ENCODE data around the gene PCED1B. TPM values are rescaled to one million over a fixed set of nuclear protein-coding genes. Genes with fewer than 3 reads are reported as not detected.
"Not testable (repeated sequence)": the region's sequence is repeated elsewhere in the genome, so short reads cannot be mapped to it uniquely, and the experiment has no call there.

Gene PCED1B
- total RNA-seq, 1 experiment from 2014 or later: 2.5 TPM

DNA sequence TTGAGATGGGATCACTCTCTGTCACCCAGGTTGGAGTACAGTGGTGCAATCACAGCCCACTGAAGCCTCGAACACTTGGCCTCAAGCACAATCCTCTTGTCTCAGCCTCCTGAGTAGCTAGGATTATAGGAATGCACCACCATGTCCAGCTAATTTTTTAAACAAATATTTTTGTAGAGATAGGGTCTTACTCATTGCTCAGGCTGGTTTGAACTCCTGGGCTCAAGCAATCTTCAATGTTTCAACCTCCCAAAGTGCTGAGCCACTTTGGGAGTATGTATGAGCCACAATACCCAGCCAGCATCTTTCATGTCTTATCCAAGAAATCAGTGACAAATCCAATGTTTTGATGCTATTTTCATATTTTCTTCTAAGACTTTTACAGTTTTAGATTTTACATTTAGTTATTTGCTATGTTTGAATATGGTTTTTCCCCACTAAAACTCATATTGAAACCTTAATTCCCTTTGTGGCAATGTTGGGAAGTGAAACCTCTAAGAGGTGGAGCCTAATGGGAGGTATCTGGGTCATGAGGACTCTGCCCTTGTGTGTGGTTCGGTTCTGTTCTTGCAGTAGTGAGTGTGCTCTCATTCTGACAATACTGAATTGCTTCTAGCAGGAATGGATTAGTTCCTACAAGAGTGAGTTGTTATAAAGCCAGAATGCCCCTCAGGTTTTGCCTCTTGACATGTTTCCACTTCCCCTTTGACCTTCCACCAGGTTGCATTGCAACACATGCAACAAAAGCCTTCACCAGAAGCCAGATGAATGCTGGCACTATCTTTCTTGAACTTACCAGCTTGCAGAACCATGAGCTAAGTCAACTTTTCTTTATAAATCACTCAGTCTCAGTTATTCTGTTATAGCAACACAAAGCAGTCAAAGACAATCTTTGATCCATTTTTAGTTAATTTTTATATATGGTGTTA, 81.2 kb downstream of the PCED1B start:
- no peak for DNase-seq (ENCODE audit: extremely low read depth, low read depth)

DNA sequence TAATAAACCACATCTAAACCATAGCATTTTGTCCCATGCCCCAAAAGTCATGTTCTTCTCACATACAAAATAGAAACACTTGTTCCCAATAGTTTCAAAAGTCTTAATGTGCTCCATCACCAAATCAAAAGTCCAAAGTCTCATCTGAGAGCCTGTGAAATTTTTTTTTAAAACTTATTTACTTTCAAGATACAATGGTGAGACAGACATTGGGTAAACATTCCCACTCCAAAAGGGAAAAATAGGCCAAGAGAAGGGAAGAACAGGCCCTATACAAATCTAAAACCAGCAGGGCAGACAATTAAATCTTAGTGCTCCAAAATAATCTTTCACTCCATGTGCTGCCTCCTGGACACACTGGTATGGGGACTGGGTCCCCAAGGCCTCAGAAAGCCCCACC, 84.7 kb downstream of the PCED1B start:
- no peak for DNase-seq (ENCODE audit: extremely low read depth, low read depth)

DNA sequence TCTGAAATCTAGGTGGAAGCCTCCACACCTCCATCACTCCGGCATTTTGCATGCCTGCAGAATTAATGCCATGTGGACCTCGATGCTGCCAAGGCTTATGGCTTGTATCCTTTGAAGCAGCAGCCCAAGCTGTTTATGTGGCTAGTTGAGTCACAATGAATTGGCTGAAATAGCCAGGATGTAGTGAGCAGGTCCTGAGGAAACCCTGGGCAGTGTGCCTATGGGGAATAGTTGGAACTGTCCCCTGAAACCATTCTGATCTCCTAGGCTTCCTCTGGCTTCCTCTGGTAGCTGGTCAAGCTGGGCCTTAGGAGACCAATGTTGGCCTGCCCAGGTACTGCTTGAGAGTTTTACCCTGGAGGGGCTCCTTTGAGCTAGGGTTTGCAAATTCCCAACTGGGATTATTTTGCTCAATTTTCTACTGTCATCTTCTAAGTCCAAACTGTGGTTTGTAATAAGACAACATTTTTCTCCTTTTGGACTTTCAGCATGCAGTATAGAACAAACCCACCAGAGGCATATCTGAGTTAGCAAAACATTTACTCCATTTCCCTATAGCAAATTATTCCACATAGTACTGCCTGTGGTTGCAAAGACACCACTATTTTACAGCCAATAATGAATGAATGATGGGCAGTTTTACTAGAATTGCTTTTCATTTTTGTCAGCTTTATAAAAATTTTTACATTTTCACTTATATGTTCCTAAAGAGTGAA, 85.5 kb downstream of the PCED1B start:
- DNase-seq (ENCODE audit: extremely low read depth, low read depth): no peak

DNA sequence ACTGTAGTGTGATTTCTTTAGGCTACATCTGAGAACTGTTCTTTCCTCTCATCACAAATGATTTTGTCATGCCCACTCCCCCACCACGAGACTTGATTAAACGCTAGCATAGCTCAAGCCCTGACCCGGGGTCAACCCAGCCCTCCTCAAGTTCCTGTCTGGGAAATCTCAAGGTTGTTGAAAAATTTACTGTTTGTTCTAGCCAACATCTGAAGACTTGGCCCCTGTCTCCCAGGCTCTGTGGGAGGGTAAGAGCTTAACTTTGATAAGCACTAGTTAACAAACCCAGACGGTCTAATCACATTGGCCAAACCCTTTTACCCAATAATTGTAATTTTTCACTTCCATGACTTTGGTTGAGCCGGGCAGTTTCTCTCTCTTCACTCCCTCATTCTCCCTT, 86.5 kb downstream of the PCED1B start:
- DNase-seq (ENCODE audit: extremely low read depth, low read depth): no peak

DNA sequence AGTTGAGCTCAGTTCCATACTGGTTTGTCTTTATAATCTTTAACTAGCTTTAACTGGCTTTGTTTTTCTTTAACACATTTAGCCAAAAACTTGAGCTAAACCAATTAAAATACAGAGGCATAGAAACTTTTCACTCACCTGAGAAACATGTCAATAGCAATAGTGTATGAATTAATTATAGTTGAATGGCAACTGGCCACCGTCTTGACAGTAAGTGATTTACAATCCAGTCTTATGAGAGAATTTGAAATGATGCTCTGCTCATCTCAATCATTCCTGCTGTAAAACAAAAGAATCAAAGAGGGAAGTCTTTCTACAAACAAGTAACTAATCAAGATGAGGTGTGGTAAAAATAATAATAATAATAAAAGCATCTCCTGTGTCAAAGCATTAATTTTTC, 86.9 kb downstream of the PCED1B start:
- no peak for DNase-seq (ENCODE audit: extremely low read depth, low read depth)

DNA sequence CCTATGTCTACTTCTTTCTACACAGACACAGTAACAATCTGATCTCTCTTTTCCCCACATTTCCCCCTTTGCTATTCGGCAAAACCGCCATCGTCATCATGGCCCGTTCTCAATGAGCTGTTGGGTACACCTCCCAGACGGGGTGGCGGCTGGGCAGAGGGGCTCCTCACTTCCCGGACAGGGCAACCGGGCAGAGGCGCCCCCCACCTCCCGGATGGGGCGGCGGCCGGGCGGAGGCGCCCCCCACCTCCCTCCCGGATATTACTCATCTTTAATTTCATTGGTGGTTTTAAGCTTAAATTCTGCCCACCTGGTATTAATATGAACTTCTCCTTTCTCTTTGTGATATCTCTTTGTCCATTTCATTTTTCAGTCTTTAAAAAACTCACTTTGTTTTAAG, 90.9 kb downstream of the PCED1B start:
- DNase-seq (ENCODE audit: extremely low read depth, low read depth): not testable (repeated sequence)

DNA sequence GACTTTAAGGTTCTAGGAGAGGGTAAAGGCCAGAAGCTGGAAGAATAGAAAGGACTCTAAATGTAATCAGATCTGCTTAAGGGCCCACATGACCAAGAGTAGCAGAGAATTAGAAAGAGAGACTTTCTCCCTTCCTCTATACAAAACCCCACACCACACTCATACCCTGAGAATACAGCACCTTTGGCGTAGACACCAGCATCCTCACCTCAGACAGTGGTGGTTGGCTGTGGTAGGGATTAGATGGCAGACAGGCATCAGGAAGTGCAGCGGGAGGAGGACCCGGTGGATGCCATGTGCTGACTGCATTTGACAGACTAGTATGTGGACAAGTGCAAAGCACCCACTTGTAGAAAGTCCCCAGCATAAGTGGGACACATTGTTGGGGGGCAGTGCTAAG, 98.6 kb downstream of the PCED1B start:
- no peak for DNase-seq (ENCODE audit: extremely low read depth, low read depth)

DNA sequence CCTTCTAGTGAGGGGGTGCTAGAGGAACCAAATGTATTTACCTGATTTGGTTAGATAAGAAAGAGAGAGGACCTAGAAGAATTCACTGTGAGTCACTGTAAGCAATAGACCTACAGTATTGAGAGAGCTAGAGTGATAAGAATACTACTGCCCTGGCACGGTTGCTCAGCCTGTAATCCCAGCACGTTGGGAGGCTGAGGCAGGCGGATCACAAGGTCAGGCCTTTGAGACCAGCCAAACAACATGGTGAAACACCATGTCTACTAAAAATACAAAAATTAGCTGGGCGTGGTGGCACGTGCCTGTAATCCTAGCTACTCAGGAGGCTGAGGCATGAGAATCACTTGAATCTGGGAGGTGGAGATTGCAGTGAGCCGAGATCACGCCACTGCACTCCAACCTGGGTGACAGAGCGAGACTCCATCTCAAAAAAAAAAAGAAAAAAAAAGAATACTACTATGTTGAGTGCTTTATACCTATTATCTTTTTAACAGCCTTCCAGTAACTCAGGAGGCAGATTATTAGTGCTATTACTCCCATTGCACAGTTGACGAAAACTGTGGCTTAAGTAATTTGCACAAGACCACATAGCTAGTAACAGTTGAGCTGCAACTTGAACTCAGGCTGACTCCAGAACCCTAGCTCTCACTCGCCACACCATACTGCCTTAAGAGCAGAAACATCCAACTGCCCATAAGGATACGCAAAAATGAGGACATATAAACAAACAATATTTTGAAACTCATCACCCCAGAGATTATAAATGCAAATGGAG, 102.9 kb downstream of the PCED1B start:
- DNase-seq (ENCODE audit: extremely low read depth, low read depth): not testable (repeated sequence)

DNA sequence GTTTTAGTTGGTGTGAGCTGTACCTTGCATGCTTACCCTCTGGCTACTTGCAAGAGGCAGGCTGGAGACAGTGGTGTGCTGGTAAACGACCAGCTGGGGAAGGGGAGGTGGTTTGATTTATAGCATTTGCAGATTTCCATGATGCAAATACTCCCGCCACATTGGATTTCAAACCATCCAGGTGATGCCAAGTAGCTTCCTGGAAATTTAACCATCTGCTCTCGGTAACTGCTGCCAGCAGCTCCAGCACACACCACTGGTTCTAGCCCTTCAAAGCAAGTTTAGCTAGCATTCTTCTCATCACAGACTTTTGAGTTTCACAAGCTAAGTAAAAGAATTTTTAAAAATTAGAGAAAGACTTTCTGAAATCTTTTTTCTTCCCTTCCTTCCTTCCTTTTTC, 104.8 kb downstream of the PCED1B start:
- no peak for DNase-seq (ENCODE audit: extremely low read depth, low read depth)

DNA sequence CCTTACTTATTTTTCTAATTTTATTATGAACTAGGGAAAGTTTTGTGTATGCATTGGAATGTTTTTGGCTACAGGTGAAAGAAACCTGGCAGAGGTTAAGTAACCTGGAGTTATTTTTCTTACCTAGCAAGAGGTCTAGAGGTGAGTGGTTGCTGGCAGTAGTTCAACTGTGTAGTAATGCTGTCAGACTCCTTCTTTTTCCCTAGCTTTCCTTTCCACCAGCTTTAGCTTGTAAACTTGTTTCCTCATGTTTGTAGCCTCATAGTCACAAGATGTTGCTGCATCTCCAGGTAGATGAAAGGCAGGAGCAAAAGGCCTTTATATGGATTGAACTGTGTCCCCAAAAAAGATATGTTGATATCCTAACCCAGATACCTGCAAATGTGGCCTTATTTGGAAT, 105.4 kb downstream of the PCED1B start:
- no peak for DNase-seq (ENCODE audit: extremely low read depth, low read depth)

DNA sequence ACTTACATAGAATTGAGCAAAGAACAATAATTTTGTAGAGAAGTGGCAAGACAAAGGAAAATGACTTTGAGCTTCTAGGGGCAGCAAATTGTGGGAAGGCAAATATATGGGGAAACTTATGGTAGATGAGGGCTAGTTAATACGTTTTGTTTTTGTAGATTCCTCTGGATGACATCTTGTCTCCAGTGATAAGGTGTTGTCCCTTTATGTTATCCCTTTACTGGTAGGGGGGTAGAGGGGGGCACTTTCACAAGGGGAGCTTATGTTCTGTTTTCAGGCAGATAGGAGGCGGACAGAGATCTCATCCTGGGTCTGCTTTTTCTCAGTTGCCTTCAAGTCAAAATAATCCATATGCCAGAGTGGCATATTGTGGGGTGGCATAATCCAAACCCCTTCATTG, 106.8 kb downstream of the PCED1B start:
- no peak for DNase-seq (ENCODE audit: extremely low read depth, low read depth)

DNA sequence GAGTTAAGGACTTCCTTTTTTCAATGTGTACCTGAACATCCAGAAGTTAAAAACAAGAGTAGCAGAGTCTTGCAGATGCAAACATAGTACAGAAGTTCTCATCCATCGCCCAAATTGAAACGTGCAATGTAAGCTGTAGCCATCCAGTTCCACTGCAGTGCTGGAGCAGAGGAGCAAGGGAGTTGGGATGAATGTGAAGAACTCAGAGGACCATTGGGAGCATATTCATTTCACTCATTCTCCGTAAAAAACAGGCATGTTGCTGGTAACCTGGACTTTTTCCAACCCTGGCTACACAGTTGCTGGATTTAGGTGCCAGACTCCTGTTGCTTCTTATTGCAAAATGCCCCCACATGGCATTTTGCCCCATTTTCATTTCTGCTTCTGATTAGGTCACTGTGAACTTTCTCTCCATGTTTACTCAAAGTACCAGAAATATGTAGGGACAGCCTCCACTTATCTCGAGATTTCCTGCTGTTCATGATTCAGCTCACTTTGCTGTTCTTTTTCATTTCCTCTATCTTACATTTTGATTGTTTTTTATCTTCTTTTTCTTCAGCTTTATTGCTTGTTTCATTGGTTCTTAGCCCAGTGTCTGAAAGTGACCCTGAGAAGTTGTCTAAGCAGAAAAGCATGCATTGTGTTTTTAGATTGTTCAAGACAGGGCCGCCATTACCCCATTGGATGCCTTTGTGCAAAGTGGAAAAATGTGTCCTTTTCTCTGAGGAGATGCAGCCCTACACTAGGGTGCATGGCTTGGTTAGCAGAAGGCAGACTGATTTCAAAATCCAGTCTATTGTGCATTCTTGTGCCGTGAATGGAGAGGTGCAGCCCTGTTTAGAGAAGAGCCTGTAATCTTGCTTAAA, 109.4 kb downstream of the PCED1B start:
- no peak for DNase-seq (ENCODE audit: extremely low read depth, low read depth)

DNA sequence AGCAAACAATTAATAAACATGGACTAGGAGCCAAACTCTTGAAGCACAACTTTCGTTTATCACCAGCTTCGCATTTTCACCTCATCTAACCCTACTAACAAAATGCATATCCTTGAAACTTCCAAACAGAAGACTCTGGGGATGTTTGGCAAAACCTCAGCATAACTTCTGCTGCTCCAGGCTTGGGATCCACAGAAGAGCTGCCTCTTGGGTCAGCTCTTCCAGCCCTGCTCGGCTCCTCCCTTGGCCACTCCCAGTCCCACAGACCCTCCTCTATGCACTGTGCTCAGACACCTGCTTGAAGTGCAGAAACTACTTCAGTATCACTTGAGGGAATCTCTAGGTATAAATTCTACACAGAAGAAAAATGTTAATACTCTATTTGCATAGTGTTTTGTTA, 110.3 kb downstream of the PCED1B start:
- no peak for DNase-seq (ENCODE audit: extremely low read depth, low read depth)

DNA sequence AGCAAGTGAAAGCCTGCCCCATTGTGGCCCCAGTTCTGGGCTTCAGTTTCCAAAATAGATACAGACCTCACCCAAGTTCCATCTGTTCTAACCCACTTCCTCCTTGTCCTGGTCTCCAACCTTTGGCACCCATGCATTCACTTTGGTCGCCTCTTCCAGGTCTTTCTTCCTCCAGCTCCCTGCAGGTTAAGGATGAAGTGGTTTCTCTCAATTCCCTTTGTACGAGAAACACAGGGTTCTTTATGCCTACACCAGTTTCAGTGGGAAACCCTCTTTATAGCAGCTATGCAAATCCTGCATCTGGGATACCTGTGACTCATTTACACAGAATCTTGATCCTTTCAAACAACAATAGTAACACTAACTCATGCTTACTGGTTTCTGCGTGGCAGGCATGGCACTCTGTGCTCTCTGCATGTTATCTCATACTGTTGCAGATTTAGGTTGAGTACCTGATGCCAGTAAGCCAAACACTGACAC, 110.9 kb downstream of the PCED1B start:
- DNase-seq (ENCODE audit: extremely low read depth, low read depth): no peak

DNA sequence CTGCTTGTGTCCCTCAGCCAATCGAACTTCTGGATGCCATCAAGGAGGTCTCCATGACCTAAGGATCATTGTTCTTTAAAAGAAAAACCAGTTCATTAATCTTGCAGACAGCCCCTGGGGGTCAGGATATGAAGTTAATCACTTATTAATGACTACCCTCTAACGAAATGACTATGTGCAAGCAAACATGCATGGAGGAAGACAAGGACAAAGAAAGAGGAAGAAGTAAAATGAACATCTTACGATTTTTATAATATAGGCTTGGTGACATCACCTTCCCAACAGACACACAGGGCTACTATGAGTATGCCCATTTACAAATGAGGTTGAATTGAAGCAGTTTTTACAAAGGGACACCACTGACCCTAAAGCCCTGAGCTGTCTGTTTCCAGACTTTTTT, 111.5 kb downstream of the PCED1B start:
- DNase-seq (ENCODE audit: extremely low read depth, low read depth): no peak

DNA sequence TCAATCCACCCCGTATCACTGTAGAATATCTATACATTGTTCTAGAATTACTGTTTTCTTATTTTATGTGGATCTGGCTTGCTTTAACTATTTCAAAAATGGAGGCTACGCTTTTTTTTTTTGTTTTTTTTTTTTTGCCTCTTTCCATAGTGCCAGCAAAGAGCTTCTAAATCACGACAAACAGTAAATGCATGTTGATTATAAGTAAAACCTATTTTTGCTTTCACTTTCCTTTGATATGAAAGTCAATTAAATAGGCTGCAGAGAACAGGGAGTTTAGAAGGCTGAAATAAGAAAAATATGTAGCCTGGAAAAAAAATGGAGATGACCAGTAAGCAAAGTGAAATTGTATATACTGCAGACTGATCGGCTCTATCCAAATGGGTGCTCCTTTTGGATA, 112.6 kb downstream of the PCED1B start:
- DNase-seq (ENCODE audit: extremely low read depth, low read depth): no peak

DNA sequence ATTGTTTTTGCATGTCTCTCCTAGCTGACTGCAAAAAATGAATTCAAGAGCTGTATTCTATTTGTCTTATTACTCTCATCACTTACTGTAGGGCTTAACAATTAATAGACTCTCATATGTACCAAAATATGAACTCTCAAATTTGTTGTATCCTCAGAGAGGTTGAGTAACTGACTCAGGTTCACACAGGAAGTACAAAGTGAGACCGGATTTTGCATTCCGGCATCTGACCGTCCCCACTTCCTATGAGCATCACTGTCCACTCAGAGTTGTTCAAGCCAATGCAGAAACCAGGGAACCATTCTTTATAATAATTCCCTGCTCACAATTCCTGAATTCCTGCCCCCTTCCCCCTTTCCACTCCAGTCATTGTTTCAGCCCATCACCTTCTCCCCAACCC, 113.6 kb downstream of the PCED1B start:
- DNase-seq (ENCODE audit: extremely low read depth, low read depth): no peak

DNA sequence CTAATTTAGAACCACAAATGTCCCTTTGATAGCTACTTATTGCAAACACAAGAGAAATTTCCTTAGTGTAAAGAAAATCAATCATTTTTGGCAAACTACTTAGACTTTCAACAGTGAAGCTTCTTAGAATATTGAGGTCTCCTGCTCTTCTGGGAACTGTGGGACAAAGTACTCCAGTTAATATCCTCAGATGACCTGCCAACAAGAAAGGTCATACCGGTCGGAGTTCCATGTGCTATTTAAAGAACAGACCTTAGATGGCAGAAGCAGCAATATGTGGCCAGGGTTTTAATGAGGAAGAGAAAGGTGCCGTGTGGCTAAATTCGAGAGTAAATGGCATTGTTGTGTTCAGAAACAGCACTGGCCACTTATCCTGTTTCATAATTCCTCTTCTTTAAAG, 115.1 kb downstream of the PCED1B start:
- no peak for DNase-seq (ENCODE audit: extremely low read depth, low read depth)

DNA sequence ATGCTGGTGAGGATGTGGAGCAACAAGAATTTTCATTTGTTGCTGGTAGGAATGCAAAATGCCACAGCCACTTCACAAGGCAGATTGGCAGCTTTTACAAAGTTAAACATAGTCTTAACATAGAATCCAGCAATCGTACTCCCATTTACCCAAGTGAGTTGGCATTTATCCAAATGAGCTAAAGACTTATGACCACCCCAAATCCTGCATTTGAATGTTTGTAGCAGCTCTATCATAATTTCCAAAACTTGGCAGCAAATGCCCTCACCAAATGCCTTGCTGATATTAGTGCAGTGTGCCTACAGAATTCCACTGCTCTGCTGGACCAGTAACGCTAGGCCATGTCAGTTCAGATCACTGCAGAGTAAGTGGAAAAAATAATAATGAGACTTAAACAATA, 121.0 kb downstream of the PCED1B start:
- DNase-seq (ENCODE audit: extremely low read depth, low read depth): no peak

DNA sequence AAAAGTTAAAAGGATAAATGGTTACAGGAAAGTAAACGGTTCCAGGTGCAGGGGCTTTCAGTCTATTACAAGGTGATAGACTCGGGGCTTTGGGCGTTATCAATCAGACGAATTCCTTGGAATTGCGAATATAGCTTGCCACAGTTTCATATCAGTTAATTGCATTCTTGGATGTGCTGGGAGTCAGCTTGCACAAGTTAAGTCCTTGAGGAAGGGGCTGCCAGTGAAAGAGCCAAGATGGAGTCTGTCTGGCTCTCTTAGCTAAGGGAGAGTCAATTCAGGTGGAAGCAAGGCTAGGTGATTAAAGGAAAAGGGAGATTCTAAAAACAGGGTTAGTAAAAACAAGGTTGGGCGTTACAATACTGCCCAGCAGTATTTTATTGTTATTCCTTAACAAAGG, 121.8 kb downstream of the PCED1B start:
- DNase-seq (ENCODE audit: extremely low read depth, low read depth): not testable (repeated sequence)
